CD8-positive, alpha-beta memory T cell (primary cell): Measurements from ENCODE around the gene SPINT1. TPM values are rescaled to one million over a fixed set of nuclear protein-coding genes. Genes with fewer than 3 reads are reported as not detected.

Experiments
- CTCF ChIA-PET: fragments of 350-600 bp; sonication (Branson Sonifier 250); formaldehyde crosslinking; loops from one replicate; lab custom pipeline; 2021; ENCODE audit warnings: antibody characterized with exemption; lab: Charles Lee
- POLR2A ChIA-PET: fragments of 350-600 bp; sonication (Branson Sonifier 250); formaldehyde crosslinking; loops from one replicate; lab custom pipeline; 2021; ENCODE audit warnings: antibody characterized with exemption; lab: Charles Lee
- DNase-seq, 5 donors: peaks; one replicate each; pipeline versions ENCODE4 v3.0.0 to v3.0.0-alpha.2; 2020 to 2022; ENCODE audit warnings: mixed read lengths in 1 of 5
- H3K27ac ChIP-seq: one replicate; pipeline ENCODE4 v1.7.0; 2013; ENCODE audit warnings: low read depth, mild to moderate bottlenecking, low read length, moderate library complexity
- H3K27me3 ChIP-seq: 2 replicates; pipeline ENCODE4 v1.7.0; 2013; ENCODE audit warnings: low read length, mild to moderate bottlenecking; ENCODE audit not compliant: insufficient read depth, poor library complexity, severe bottlenecking
- H3K36me3 ChIP-seq: 2 replicates; pipeline ENCODE4 v1.7.0; 2013; ENCODE audit warnings: mild to moderate bottlenecking, low read length, moderate library complexity; ENCODE audit not compliant: insufficient read depth
- H3K4me1 ChIP-seq: 2 replicates; pipeline ENCODE4 v1.7.0; 2013; ENCODE audit warnings: mild to moderate bottlenecking, low read length, moderate library complexity; ENCODE audit not compliant: insufficient read depth
- H3K4me3 ChIP-seq: 2 replicates; pipeline ENCODE4 v1.7.0; 2013; ENCODE audit warnings: mild to moderate bottlenecking, low read length
- H3K9me3 ChIP-seq: 2 replicates; pipeline ENCODE4 v1.7.0; 2013; ENCODE audit warnings: mild to moderate bottlenecking, low read length
- H3K27ac Mint-ChIP-seq, 8 donors: one replicate each; pipeline ENCODE4 v1.8.0; 2020 to 2021; ENCODE audit warnings: mixed read lengths in 8 of 8, mild to moderate bottlenecking in 6 of 8, inconsistent platforms in 3 of 8, moderate library complexity in 3 of 8
- H3K27me3 Mint-ChIP-seq, 2 donors: one replicate each; pipeline ENCODE4 v1.8.0; 2020 to 2021; ENCODE audit warnings: mixed read lengths in 2 of 2, mild to moderate bottlenecking in 1 of 2, moderate library complexity in 1 of 2
- H3K36me3 Mint-ChIP-seq, 3 donors: one replicate each; pipeline ENCODE4 v1.8.0; 2020 to 2021; ENCODE audit warnings: mixed read lengths in 3 of 3, inconsistent platforms in 1 of 3, mild to moderate bottlenecking in 1 of 3
- H3K4me1 Mint-ChIP-seq, 3 donors: one replicate each; pipeline ENCODE4 v1.8.0; 2020 to 2021; ENCODE audit warnings: mixed read lengths in 3 of 3, inconsistent platforms in 1 of 3, mild to moderate bottlenecking in 1 of 3
- H3K4me3 Mint-ChIP-seq, 7 donors: one replicate each; pipeline ENCODE4 v1.8.0; 2020 to 2021; ENCODE audit warnings: mixed read lengths in 7 of 7, mild to moderate bottlenecking in 6 of 7, moderate library complexity in 4 of 7, inconsistent platforms in 2 of 7
- H3K9me3 Mint-ChIP-seq, 5 donors: one replicate each; pipeline ENCODE4 v1.8.0; 2020 to 2022; ENCODE audit warnings: mixed read lengths in 5 of 5, mild to moderate bottlenecking in 3 of 5, moderate library complexity in 2 of 5, inconsistent platforms in 1 of 5
- polyA plus RNA-seq: library from polyadenylated mRNA; unstranded; fragments of 300-500 nt; fragmentation: Illumina TruSeq; gene quantifications from one replicate; pipeline ENCODE4 v1.2.3, GENCODE V29; 2021
- total RNA-seq, 2 experiments: library from RNA; stranded (reverse); gene quantifications; one replicate each; pipeline ENCODE4 v1.2.3, GENCODE V29; 2021

SPINT1 gene
- total and polyA plus RNA-seq, 3 experiments from 2014 or later, result 3.1 to 7.6 (median 6.7) TPM

GRCh38 chr15:40906991-40907802, 63.3 kb downstream of the SPINT1 start:
- ChIA-PET CTCF (interaction anchor here (1.0 to 6.9 kb wide), 16 partner anchors 8 to 425 kb away, joined by 3 to 76 read pairs (median 8); partner anchors contain the start of genes CHAC1, DLL4, NUSAP1 and OIP5), POLR2A (interaction anchor here (0.6 to 2.2 kb wide), 6 partner anchors 9 to 209 kb away, joined by 3 to 10 read pairs (median 4); partner anchors contain the start of genes CHAC1, INO80 and VPS18)
- H3K27ac Mint-ChIP-seq, result peak overlapping the region; percentile 68 to 95 (median 90)
- Histone ChIP-seq H3K9me3 (no peaks in the 10 kb centered on the region), H3K4me3 (peak overlapping the region; percentile 84), H3K4me1 (peaks cover 26% of the 10 kb centered on the region), H3K36me3 (peaks cover 13% of the 10 kb centered on the region), H3K27me3 (no peaks in the 10 kb centered on the region), H3K27ac (peak overlapping the region; percentile 59)
- H3K36me3 Mint-ChIP-seq, result peaks cover 0 to 25% (median 0%) of the 10 kb centered on the region in 3 donors
- H3K4me3 Mint-ChIP-seq, result peak overlapping the region; percentile 81 to 91 (median 86)
- H3K27me3 Mint-ChIP-seq, result peaks cover 0 to 2% of the 10 kb centered on the region in 2 donors
- H3K4me1 Mint-ChIP-seq, result peaks cover 12 to 48% (median 25%) of the 10 kb centered on the region in 3 donors
- H3K9me3 Mint-ChIP-seq, result no peaks in the 10 kb centered on the region
- DNase-seq, result peak; percentile 44 to 76 (median 64)

Other genes starting within 250 kb of the SPINT1 start
- 10 to 100 TPM; 19.2 to 19.5 TPM for gene KNL1, start 249.8 kb upstream of the SPINT1 start, total RNA-seq
- 0.03 TPM for gene KNL1, start 249.8 kb upstream of the SPINT1 start, polyA plus RNA-seq
- 10 to 100 TPM; 54.3 to 57.6 TPM for gene RAD51, start 148.9 kb upstream of the SPINT1 start, total RNA-seq
- gene RAD51, start 148.9 kb upstream of the SPINT1 start, polyA plus RNA-seq, result 1.7 TPM
- gene RMDN3, start 88.8 kb upstream of the SPINT1 start, total RNA-seq, result 10 to 100 TPM; 42.4 to 43.3 TPM
- 35.1 TPM for gene RMDN3, start 88.8 kb upstream of the SPINT1 start, polyA plus RNA-seq
- 10 to 100 TPM; 19.5 to 21.5 TPM for gene GCHFR, start 80.0 kb upstream of the SPINT1 start, total RNA-seq
- 114 TPM for gene GCHFR, start 80.0 kb upstream of the SPINT1 start, polyA plus RNA-seq
- under 1 TPM; 0.44 to 0.53 TPM for gene C15orf62, start 74.1 kb upstream of the SPINT1 start, total RNA-seq
- gene C15orf62, start 74.1 kb upstream of the SPINT1 start, polyA plus RNA-seq, result 0.79 TPM
- 10 to 100 TPM; 22.5 to 25.5 TPM for gene ZFYVE19, start 37.0 kb upstream of the SPINT1 start, total RNA-seq
- 22.3 TPM for gene ZFYVE19, start 37.0 kb upstream of the SPINT1 start, polyA plus RNA-seq
- gene DNAJC17, start 36.6 kb upstream of the SPINT1 start, total RNA-seq, result 10 to 100 TPM; 46.5 to 47.0 TPM
- gene DNAJC17, start 36.6 kb upstream of the SPINT1 start, polyA plus RNA-seq, result 35.3 TPM
- not detected for gene PPP1R14D, start 15.3 kb upstream of the SPINT1 start, total RNA-seq
- gene PPP1R14D, start 15.3 kb upstream of the SPINT1 start, polyA plus RNA-seq, result not detected
- under 1 TPM; 0.24 to 0.40 TPM for gene RHOV, start 30.2 kb downstream of the SPINT1 start, total RNA-seq
- not detected for gene RHOV, start 30.2 kb downstream of the SPINT1 start, polyA plus RNA-seq
- 10 to 100 TPM; 17.2 to 17.8 TPM for gene VPS18, start 50.4 kb downstream of the SPINT1 start, total RNA-seq
- gene VPS18, start 50.4 kb downstream of the SPINT1 start, polyA plus RNA-seq, result 23.0 TPM
- not detected for gene DLL4, start 85.3 kb downstream of the SPINT1 start, total RNA-seq
- not detected for gene DLL4, start 85.3 kb downstream of the SPINT1 start, polyA plus RNA-seq
- 10 to 100 TPM; 15.1 to 16.7 TPM for gene CHAC1, start 109.4 kb downstream of the SPINT1 start, total RNA-seq
- not detected for gene CHAC1, start 109.4 kb downstream of the SPINT1 start, polyA plus RNA-seq